GM19397 (cell line): ENCODE measurements around the gene ATF6B.
"Not testable (repeated sequence)": the region's sequence is repeated elsewhere in the genome, so short reads cannot be mapped to it uniquely, and the experiment has no call there.

Experiments
- ATAC-seq: cut with Tn5 transposase; IDR thresholded peaks from one replicate; pipeline ENCODE4 v1.9.1; 2021; ENCODE audit warnings: mild to moderate bottlenecking, moderate library complexity; ENCODE audit not compliant: unreplicated experiment

ATF6B gene

GRCh38 chr6:32108727-32109113 lies 19.3 kb downstream of the ATF6B start:
- ATAC-seq: no peak

DNA sequence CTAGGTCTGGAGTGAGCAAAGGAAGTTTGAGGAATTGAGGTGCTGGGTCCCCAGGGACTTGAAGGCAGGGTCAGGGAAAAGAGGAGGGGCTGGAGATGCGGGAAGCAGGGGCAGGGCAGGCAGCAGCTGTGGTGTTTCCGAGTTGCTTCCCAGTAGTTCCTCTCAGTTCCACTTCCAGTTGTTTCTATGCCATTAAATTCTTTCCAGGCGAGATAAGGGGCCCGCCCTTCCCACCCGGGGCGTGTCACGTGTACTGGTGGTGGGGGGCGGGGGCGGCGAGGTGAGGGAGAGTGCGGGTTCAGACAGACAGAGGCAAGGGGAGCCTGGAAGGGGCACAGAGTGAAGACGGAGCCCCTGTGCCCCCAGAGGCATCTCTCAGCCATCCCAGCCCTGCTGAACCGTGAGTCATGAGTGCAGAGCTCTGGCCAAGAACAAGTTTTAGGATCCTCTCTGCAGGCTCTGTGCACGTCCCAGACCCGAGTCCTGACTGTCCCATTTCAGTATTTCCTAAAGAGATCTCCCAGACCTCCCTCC lies 19.9 kb downstream of the ATF6B start:
- ATAC-seq: no peak

DNA sequence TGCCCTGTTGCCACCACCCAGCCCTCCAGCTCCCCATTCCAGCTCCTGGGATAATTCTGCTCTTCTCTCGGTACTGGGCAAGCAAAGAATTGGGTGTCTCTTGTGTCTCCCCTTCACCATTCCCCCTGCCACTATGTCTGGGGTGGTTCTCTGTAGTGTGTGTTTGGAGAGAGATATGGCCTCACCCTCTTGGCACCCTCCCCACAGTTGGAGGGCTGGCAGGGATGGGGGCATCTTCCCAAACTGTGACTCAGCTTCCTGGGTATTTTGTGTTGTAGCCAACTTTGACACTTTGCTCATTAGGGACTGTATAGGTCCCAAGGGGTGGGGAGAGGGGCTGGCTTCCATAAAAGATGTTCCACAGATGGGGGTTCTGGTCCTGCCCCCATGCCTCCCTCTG lies 20.6 kb downstream of the ATF6B start:
- ATAC-seq: no peak

- ATAC-seq: no peak
Observed at GRCh38 chr6:32105433-32105832, 22.6 kb downstream of the ATF6B start.

- ATAC-seq: no peak
Observed at GRCh38 chr6:32102255-32102654, 25.8 kb downstream of the ATF6B start.

- not testable (repeated sequence) for ATAC-seq
Observed at GRCh38 chr6:32100251-32100650, 27.8 kb downstream of the ATF6B start.

- ATAC-seq: no peak
Observed at GRCh38 chr6:32097364-32097763, 30.7 kb downstream of the ATF6B start.

- no peak for ATAC-seq
Observed at GRCh38 chr6:32096394-32097258, 31.4 kb downstream of the ATF6B start.

DNA sequence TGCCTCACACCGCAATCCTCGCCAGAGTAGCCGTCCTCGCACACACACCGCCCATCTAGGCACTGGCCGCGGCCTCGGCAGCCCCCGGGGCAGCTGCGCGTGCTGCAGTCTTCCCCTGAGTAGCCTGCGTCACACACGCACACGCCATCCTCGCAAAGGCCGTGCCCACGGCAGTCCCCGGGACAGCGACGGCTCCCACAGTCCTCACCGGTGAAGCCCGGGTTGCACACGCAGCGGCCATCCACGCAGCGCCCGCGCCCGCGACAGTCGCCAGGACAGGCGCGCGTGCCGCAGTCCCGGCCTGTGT lies 32.0 kb downstream of the ATF6B start:
- no peak for ATAC-seq

DNA sequence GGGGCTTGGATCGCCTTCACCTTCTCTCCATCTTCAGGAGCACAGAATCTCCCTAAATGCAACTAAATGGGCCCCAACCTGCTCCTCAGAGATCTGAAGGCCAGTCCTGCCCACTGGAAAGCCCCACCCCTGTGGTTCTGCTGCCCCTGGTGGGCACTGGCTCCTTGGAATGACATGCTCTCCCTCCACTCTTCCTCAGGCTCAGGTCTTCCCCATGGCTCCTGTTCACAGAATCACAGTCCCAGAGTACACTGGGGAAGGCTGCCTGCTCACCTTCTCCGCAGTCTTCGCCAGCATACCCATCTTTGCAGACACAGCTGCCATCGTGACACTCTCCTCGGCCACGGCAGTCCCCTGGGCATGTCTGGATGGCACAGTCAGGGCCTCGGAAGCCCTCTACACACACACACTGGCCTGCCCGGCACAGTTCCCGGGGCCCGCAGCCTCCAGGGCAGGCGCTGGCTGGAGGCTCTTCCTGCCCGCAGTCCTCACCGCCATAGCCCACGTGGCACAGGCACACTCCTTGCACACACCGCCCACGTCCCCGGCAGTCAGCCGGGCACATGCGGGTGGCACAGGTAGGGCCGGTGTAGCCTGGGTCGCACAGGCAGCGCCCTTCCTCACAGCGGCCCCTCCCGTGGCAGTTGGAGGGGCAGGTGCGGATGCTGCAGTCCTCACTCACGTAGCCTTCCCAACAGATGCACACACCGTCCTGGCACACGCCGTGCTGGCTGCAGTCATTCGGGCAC lies 32.5 kb downstream of the ATF6B start:
- ATAC-seq: no peak

DNA sequence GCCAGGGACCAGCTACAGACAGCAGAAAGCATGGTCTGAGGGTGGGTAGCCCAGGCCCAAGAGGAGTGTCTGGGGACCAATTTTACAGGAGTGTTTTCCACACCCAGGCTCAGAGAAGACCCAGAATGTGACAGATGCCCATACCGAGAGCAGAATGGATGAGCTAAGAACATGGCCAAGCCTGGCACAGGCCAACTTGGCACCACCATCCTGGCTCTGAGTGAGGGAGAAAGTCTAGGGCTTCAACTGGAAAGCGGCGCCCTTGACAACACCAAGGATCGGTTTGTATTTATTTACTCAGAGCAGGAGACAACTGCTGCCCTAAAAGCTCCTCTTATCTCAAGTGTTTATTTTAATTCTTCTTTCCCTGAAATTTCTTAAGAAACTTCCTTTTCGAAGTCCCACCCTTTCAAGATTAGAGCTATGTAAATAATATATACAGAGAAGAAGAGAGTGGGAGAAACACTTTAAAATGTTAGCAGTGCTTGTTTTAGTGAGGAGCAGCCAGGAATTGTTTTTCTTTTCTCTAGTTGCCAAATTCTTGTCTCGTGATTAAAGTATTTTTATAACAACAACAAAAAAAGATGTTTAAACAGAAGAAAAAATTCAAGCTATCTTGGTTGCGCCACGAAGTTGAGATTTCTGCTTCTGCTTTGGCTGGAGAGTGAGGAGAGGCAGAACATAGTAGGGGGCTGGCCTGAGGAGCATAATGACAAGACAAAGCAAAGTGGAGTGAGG lies 35.1 kb downstream of the ATF6B start:
- ATAC-seq: no peak

DNA sequence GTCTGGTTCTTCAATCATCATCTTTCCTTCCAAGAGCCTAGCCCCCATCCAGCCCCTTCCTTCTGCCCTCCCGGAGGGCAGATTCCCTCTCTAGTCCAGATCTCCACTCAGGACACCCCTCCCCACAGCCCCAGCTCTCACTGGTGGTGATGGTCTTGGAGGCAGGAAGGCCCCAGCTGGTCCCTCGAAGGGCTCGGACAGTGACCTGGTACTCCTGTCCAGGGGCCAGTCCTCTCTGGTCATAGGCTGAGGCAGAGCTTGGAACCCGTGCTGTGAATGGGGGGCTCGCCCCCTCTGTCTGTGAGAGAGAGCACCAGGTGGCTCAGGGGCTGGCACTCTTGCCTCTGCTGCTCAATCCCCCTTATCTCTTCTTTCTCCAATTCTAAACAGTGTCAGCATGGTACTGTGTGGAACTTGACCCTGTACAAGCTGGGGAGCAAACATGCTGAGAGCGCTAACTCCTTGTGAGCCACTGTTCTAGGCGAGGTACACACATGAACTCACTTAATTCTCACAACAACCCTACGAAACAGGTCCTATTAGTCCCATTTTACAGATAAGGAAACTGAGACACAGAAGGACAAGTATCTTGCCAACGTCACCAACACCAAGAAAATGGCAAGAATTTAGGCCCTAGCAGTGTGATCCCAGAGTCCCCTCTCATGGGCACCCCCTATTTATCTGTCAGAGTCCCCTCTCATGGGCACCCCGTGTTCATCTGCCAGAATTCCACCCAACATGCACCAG lies 38.8 kb downstream of the ATF6B start:
- no peak for ATAC-seq

GRCh38 chr6:32088487-32089049 lies 39.5 kb downstream of the ATF6B start:
- no peak for ATAC-seq

DNA sequence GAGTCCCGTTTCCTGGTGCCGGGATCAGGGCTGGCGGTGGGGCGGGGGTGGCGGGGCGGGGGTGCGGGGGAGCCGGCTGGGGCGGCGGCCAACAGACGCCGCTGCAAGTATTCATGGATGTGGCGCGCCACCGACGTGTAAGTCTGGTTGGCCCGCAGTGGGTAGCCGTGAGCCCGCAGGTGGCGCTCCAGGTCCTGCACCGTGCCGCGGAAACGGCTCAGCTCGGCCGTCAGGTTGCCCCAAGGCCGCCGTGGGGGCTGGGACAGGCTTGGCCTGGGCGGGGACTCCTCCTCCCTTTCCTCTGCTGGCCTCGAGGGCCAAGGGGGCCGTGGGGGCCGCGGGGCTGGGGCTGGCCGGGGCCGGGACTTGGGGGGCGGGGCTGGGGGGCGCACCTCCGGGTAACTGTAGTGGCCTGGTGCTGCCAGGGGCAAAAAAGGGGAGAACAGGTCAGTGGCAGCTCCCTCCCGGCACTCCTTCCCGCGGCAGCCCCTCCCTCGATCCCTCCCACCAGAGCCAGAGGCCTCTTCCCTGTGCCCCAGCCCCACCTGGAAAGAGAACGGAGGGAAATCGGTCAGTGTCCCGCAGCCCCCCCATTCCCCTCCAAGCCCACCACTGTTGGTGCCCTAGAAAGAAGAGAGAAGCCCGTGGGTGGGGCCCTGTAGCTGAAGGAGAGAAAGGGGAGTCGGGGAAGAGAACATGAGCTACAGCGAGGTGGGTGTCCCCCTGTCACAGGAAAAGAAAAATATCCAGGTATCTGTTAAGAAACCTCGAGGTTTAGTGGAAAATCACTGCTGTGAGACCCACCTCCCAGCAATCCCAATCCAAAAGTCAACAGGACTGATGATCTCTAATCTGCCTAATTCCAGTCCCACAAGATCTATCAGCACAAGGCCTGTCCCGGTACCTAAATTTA lies 40.2 kb downstream of the ATF6B start:
- no peak for ATAC-seq

DNA sequence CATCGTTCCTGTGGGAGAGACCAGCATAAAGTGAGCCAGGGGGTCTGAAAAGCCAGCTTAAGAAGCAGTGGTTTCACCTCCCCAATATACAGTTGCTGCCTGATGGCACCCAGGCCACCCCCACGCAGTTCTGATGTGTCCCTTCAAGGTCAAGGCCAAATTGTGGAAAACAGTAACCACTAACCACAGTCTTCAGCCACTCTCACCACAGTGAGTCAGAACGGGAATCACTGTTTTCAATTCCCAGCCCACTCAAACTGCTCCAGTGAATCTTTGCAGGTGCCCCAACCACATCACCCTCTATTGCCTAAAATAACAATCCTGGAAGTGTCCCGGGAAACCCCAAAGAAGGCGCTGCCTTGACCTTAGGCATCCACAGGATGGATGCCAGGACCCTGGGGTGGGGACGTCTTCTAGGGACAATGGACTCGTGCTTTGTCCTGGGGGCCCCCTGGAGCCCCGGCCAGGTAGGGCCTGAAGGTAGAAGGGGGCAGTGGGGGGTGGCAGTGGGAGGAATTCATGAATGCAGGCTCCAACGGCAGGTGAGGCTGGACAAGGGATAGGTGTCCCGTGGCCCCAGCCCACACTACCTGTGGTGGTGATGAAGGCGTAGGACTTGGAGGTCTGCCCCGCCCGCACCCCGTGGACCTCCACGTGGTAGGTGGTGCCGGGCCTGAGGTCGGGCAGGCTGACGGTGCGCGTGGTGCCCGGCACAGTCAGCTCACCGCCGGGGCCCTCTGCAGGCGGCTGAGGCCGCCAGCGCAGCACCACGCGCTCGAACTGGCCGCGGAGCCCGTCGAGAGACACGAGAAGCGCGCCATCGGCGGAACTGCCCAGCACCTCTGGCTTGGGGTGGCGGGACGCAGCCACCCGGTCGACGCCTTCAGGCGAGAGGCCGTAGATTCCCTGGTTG lies 41.1 kb downstream of the ATF6B start:
- no peak for ATAC-seq

DNA sequence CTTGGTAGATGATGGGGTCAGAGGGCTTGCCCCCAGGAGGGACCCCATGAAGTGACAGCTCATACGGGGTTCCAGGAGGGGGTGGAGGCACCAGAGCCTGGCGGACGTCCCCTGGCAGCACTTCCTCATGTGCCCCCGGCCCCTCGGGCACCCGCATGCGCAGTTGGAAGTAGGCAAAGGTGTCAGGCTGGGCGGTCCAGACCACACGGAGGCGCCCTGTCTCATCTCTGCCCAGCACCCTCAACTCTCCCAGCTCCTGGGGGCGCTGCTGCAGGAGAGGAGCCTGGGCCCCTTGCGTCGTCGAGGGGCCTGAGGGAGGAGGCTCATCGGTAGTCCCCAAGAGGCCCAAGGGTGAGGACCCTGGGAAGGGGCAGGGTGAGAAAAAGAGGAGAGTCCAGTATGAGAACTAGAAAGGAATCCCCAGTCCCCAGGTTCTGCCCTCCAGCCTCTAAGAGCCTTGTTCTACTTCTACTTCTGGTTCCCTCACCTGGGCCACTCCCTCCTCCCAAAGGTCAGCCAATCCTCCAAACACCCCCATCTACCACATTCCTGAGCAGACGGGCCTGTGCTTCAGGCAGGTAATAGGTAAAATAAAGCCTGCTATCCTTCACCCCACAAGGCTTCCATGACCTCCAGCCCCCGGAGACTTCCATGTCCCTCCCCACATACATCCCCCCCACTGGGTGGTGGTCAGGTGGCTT lies 42.1 kb downstream of the ATF6B start:
- ATAC-seq: no peak

GRCh38 chr6:32084780-32085179 lies 43.3 kb downstream of the ATF6B start:
- ATAC-seq: no peak
